GM12875 (cell line): ENCODE data around the gene HADH.
A peak's percentile ranks its signal among the peaks of the same experiment; 100 is the strongest.
"Not testable (repeated sequence)": the region's sequence is repeated elsewhere in the genome, so short reads cannot be mapped to it uniquely, and the experiment has no call there.

Experiments used
- H3K4me3 ChIP-seq: one replicate; pipeline ENCODE4 v1.5.1; 2011; ENCODE audit warnings: low read depth, low read length, control low read depth
- TF ChIP-seq, protein P1 (sequence below): IDR thresholded peaks from 2 replicates; pipeline ENCODE4 v1.5.1; 2011; ENCODE audit warnings: low read depth, mild to moderate bottlenecking, control low read depth, inconsistent platforms, low read length, moderate library complexity, borderline replicate concordance; ENCODE audit not compliant: insufficient read depth

The HADH gene

DNA sequence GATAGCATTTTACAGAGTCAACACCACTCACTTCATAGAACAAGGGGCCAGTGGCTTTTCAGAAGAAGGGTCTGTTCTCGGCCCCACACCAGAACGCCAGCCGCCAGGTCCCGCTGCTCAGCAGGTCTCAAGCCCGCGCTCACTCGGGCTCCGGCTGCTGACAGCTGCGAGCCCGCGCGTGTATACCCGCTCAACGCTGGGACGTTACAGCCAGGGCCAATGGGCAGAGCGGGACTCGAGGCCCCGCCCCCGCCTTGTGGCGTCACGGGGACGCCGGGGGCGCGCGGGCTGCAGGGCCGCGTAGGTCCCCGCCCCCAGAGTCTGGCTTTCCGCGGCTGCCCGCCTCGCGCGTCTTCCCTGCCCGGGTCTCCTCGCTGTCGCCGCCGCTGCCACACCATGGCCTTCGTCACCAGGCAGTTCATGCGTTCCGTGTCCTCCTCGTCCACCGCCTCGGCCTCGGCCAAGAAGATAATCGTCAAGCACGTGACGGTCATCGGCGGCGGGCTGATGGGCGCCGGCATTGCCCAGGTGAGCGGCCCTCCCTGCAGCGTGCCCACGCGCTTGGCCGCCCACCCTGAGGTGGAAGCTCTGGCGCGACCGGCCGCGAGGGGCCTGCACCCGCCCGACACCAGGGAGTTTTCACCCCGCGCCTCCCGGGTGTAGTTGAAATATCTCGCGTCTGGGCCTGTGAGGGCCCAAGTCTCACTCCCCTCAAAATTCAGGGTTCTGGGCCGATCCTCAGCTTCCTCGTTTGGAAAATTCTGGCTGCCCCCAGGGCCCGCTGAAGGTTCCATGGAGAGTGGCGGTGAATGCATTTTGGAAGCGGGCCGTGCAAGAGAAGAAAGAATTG lies at the start of gene HADH:
TSS of gene HADH (plus strand) at position 353 of the 850 bp plus-strand sequence. CDS start at position 397, 44 bp downstream.
- TF ChIP-seq, protein P1, sequence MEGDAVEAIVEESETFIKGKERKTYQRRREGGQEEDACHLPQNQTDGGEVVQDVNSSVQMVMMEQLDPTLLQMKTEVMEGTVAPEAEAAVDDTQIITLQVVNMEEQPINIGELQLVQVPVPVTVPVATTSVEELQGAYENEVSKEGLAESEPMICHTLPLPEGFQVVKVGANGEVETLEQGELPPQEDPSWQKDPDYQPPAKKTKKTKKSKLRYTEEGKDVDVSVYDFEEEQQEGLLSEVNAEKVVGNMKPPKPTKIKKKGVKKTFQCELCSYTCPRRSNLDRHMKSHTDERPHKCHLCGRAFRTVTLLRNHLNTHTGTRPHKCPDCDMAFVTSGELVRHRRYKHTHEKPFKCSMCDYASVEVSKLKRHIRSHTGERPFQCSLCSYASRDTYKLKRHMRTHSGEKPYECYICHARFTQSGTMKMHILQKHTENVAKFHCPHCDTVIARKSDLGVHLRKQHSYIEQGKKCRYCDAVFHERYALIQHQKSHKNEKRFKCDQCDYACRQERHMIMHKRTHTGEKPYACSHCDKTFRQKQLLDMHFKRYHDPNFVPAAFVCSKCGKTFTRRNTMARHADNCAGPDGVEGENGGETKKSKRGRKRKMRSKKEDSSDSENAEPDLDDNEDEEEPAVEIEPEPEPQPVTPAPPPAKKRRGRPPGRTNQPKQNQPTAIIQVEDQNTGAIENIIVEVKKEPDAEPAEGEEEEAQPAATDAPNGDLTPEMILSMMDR: no peak

DNA sequence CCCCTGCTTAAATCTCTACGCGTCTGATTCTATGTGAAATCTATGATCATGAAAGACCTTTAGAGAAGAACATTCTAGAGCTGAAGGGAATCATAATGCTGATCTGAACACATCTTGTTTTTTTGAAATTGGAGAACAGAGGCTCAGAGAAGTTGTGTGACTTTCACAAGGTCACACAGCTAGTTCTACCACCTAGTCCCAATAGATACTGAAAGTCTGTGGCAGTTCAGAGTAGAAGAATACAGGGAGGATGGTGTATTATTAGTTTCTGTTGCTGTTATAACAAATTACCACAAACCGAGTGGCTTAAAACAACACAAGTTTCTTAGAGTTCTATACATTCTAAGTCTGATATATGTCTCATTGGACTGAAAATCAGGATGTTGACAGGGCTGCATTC lies 43.9 kb upstream of the HADH start:
- no peak overlapping the region for H3K4me3 ChIP-seq
- TF ChIP-seq, protein P1: no peak

More for the DNA sequence above, at the start of gene HADH:
- H3K4me3 ChIP-seq: peak within 1 kb of the TSS; percentile 97

DNA sequence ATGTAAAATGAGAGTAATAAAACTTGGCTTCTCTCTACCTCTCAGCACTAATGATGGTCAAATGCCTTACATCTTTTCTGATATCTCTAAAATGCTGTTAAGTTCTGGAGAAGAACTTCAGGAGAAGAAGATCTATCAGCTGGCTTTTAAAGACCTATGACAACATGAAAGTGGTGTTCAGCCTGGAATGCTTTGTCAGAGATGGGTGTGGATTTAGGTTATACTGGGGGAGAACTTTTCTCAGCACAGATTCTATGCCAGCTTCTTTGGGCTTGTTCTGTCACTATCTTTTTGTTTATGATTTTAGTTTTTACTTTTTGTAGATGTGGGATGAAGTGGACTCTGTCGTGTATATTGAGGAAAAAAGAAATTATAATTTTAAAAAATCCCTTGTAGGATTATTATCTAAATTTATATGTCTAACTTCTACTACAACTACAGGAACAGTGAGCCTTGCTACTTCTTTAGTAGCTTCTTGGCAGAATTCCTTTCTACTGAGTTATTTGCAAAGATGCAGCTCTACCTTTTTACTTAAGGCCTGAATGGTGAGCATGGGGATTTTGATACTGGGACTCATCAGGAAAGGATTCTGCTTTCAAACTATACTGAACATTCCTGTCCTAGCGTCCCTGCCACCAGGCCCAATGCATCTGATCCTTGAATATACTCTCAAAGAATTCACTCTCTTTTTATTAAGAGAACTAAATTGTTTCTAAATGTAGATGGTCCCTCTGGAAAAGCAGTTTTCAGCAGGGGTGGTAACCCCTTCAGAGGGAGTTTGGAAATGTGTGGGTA lies 38.7 kb upstream of the HADH start:
- no peak overlapping the region for H3K4me3 ChIP-seq
- TF ChIP-seq, protein P1: no peak

DNA sequence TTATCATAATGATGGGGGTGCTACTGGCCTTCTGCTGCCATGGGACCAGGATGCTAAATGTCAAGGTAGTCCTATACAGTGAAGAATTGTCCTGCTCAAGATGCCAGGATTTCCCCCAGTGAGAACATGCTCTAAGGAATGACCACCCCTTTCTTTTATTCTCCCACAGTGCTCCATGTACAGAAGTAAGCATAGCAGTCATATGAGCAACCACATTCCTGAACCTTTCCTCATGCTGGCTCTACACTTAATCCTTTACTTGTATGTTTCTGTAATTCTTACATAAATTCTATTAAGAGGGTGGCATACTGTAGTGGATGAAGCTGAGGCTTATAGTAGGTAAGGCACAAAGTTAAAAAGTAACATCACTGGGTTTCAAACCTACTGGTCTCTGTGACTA lies 38.1 kb upstream of the HADH start:
- no peak overlapping the region for H3K4me3 ChIP-seq
- TF ChIP-seq, protein P1: no peak

DNA sequence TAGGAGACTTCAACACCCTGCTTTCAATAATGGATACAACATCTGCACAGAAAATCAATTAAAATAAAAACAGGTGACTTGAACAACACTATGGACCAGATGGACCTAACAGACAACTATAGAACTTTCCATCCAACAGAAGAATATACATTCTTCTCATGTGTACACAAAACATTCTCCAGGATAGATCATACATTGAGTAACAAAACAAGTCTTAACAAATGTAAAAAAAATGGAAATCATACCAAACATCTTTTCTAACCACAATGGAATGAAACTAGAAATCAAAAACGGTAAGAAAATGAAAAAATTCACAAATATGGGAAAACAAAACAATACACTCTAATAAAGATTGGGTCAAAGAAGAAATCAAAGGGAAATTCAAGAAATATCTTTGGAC lies 33.7 kb upstream of the HADH start:
- no peak overlapping the region for H3K4me3 ChIP-seq
- TF ChIP-seq, protein P1: no peak

DNA sequence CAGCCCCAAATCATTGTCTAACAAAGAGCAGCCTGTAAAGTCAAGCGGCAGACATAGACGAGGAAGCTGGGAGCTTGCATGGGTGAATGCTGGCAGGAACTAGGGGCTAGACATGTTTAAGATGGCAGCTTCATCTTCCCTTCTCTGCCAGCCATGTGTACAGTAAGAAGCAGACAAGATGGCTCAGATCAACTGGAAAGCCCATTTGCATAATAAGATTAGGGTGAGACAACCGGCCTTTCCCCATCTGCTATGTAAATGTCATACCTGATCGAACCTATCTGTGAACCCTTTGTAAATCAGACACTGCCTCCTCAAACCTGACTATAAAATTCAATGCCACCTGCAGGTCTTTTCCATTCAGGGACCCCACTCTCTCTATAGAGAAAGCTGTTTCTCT lies 22.8 kb upstream of the HADH start:
- TF ChIP-seq, protein P1: no peak
- no peak overlapping the region for H3K4me3 ChIP-seq

DNA sequence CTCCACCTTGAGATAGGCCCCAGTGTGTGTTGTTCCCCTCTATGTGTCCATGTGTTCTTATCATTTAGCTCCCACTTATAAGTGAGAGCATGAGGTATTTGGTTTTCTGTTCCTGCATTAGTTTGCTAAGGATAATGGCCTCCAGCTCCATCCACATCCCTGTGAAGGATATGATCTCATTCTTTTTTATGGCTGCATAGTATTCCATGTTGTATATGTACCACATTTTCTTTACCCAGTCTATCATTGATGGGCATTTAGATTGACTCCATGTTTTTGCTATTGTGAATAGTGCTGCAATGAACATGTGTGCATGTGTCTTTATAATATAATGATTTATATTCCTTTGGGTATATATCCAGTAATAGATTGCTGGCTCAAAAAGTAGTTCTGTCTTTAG lies 22.2 kb upstream of the HADH start:
- H3K4me3 ChIP-seq: not testable (repeated sequence)

DNA sequence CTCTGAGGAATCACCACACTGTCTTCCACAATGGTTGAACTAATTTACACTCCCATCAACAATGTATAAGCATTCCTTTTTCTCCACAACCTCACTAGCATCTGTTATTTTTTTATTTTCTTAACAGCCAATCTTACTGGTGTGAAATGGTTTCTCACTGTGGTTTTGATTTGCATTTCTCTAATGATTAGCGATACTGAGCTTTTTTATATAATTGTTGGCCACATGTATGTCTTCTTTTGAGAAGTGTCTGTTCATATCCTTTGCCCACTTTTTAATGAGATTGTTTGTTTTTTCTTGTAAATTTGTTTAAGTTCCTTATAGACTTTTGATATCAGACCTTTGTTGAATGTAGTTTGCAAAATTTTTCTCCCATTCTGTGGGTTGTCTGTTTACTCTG lies 21.8 kb upstream of the HADH start:
- H3K4me3 ChIP-seq: not testable (repeated sequence)
